Ishikawa (cell line): ENCODE results near the gene SRPX.

Experiments
- CEBPB ChIP-seq: IDR thresholded peaks from 2 replicates; pipeline ENCODE4 v1.6.1; 2012
- CREB1 ChIP-seq: IDR thresholded peaks from 2 replicates; pipeline ENCODE4 v1.6.1; 2012; ENCODE audit warnings: low read depth
- EGR1 ChIP-seq: IDR thresholded peaks from 2 replicates; pipeline ENCODE4 v1.6.1; 2012
- EP300 ChIP-seq: IDR thresholded peaks from 2 replicates; pipeline ENCODE4 v1.6.1; 2012; ENCODE audit warnings: borderline replicate concordance
- FOXM1 ChIP-seq: IDR thresholded peaks from 2 replicates; pipeline ENCODE4 v1.6.1; 2012; ENCODE audit warnings: low read depth, borderline replicate concordance
- NFIC ChIP-seq: IDR thresholded peaks from 2 replicates; pipeline ENCODE4 v1.6.1; 2012
- RAD21 ChIP-seq: IDR thresholded peaks from 2 replicates; pipeline ENCODE4 v1.6.1; 2012; ENCODE audit warnings: low read depth
- TAF1 ChIP-seq: IDR thresholded peaks from 2 replicates; pipeline ENCODE4 v1.6.1; 2012; ENCODE audit warnings: low read depth, mild to moderate bottlenecking
- TCF12 ChIP-seq: IDR thresholded peaks from 2 replicates; pipeline ENCODE4 v1.6.1; 2012; ENCODE audit warnings: low read depth
- TEAD4 ChIP-seq: IDR thresholded peaks from 2 replicates; pipeline ENCODE4 v1.6.1; 2012
- YY1 ChIP-seq: IDR thresholded peaks from 2 replicates; pipeline ENCODE4 v1.6.1; 2012; ENCODE audit warnings: low read depth
- ZBTB7A ChIP-seq: IDR thresholded peaks from 2 replicates; pipeline ENCODE4 v1.6.1; 2012; ENCODE audit warnings: low read depth
- TF ChIP-seq, protein P1 (sequence below): IDR thresholded peaks from 2 replicates; pipeline ENCODE4 v1.6.1; 2012; ENCODE audit warnings: low read depth, mild to moderate bottlenecking
- TF ChIP-seq, protein P2 (sequence below): IDR thresholded peaks from 2 replicates; pipeline ENCODE4 v1.6.1; 2012
- TF ChIP-seq, protein P3 (sequence below): IDR thresholded peaks from 2 replicates; pipeline ENCODE4 v1.6.1; 2012

The SRPX gene

DNA sequence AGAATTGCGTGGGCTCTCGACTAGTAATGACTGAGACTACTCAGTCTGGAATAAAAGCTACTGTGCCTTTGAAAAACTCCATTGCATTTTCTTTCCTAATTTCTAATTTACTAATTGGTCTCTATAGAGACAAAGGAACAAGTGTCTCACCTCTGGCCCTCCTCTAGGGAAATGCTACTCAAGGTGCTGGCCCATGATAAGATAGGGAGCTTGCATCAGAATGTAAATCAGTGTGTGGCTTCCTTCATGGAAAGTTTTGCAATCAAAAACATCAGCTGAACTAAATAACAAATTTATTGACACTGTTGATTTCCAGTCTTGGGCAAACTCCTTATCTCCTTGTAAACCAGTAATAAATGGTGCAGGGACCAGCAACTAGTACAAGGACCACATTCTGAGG lies 81.8 kb downstream of the SRPX start:
- TF ChIP-seq TCF12 (no peak), CREB1 (no peak), FOXM1 (no peak), NFIC (no peak), TAF1 (no peak)
- TF ChIP-seq, protein P1, sequence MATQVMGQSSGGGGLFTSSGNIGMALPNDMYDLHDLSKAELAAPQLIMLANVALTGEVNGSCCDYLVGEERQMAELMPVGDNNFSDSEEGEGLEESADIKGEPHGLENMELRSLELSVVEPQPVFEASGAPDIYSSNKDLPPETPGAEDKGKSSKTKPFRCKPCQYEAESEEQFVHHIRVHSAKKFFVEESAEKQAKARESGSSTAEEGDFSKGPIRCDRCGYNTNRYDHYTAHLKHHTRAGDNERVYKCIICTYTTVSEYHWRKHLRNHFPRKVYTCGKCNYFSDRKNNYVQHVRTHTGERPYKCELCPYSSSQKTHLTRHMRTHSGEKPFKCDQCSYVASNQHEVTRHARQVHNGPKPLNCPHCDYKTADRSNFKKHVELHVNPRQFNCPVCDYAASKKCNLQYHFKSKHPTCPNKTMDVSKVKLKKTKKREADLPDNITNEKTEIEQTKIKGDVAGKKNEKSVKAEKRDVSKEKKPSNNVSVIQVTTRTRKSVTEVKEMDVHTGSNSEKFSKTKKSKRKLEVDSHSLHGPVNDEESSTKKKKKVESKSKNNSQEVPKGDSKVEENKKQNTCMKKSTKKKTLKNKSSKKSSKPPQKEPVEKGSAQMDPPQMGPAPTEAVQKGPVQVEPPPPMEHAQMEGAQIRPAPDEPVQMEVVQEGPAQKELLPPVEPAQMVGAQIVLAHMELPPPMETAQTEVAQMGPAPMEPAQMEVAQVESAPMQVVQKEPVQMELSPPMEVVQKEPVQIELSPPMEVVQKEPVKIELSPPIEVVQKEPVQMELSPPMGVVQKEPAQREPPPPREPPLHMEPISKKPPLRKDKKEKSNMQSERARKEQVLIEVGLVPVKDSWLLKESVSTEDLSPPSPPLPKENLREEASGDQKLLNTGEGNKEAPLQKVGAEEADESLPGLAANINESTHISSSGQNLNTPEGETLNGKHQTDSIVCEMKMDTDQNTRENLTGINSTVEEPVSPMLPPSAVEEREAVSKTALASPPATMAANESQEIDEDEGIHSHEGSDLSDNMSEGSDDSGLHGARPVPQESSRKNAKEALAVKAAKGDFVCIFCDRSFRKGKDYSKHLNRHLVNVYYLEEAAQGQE, result no peak

DNA sequence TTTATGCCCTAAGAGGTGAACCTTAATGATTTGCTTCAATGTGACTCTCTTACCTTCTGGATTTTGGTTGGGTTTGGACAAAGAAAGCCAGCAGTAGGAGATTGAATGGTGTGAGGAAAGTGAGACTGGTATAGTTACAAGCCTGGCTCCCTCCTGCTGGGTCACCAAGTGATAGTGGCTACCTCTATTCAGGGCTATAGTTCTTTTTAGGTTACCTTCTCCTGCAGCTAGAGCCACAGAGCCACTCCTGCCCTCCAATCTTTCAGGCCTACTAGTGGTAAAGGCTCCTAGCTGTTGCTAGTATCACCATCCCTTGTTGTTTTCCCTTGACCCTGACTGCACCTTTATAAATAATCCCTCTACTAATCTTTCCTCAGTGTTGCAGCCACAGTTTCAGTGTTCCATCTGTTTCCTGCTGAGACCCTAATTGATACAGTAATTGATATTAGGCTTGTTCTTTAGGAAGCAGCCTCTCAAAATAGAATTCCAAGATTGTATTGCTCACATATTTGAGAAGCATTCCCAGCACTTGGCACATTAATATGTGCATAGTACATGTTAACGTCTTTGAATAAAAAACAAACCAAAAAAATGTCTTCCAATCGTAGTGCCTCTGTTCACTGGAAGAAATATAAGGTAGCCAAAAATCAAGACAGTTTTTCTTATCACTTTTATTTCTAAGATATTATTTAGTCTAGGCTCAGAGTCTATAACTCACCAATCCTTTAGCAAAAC lies 82.3 kb downstream of the SRPX start:
- TF ChIP-seq CEBPB, result no peak
- TF ChIP-seq TCF12, result no peak
- TF ChIP-seq YY1, result no peak
- TF ChIP-seq EP300, result no peak
- TF ChIP-seq FOXM1, result no peak

DNA sequence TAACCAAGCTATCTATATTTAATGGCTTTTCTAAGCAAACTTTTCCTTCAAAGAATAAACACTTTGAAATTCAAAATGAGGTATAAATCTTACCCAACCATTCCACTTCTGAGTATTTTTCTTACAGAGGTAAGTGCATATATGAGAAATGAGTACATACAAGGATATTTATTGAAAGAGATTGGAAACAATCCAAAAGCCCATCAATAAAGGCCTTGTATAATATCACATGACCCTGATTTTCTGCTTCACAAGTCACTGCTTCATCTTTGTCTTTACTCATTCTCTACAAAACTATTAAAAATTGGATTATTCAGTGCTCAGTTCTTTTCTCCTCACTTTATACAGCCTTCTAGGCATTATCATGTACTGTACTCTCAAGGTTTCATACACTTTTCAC lies 91.3 kb downstream of the SRPX start:
- TF ChIP-seq ZBTB7A, result no peak

DNA sequence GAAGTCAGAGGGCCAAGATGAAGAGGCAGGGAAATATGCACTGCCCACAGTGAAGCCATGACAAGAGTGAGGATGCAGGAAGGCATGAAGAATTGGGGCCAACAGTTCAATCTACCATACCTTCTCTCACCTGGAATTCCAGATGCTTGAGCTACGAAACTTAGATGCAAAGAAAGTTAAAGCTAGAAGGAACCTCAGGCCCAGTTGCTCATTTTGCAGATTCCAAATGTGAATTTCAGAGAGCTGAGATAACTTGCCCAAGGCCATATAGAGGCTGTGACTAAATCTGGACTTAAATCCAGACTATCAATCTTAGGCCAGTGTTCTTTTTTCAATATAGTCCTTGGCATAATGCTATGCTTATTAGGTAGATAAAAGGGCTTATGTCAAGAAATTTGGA lies 92.7 kb downstream of the SRPX start:
- TF ChIP-seq EGR1 (no peak), CREB1 (no peak), TCF12 (no peak), NFIC (no peak), EP300 (no peak), TAF1 (no peak), FOXM1 (no peak), RAD21 (no peak), ZBTB7A (no peak), TEAD4 (no peak), YY1 (no peak)
- TF ChIP-seq, protein P2, sequence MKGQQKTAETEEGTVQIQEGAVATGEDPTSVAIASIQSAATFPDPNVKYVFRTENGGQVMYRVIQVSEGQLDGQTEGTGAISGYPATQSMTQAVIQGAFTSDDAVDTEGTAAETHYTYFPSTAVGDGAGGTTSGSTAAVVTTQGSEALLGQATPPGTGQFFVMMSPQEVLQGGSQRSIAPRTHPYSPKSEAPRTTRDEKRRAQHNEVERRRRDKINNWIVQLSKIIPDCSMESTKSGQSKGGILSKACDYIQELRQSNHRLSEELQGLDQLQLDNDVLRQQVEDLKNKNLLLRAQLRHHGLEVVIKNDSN, result no peak
- TF ChIP-seq, protein P3, sequence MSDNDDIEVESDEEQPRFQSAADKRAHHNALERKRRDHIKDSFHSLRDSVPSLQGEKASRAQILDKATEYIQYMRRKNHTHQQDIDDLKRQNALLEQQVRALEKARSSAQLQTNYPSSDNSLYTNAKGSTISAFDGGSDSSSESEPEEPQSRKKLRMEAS, result no peak

DNA sequence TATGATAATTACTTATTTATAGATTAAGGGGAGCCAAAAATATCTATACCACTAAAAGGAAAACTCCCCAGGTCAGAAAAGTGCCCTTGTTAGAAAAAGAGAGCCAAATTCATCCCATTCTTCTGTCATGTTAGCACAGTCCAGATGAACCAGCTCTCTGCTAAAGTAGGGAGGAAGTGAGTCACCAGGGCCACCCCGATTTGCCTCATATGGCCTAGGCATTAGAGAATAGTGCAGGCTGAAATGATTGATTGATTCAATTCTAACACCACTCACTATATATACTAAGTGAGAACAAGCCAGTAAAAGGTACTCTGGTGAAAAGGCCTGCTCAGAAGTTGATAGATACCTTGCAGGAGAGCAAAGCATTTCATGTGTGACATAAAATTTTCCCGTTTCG lies 94.5 kb downstream of the SRPX start:
- no peak for TF ChIP-seq EGR1
- TF ChIP-seq CREB1, result no peak
- TF ChIP-seq, protein P1, result no peak
- no peak for TF ChIP-seq NFIC
- no peak for TF ChIP-seq YY1
- no peak for TF ChIP-seq FOXM1
- no peak for TF ChIP-seq EP300

DNA sequence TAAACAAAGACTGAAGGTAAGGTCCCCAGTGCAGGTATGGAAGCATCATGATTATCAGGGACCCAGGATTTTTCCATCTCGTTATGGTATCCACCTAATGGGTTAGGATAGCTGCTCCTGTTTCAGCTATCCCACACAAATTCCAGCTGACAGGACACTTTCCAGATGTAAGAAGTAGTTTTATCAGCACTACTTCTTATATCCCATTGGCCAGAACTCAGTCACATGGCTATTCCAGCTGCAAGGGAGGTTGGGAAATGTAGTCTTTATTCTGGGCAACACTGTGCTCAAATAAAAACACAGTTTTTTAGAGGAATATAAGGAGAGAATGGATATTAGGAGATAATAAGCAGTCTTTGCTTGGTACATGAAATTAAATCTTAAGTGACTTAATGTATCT lies 96.7 kb downstream of the SRPX start:
- TF ChIP-seq TCF12, result no peak
- TF ChIP-seq, protein P2, result peak; percentile 82

DNA sequence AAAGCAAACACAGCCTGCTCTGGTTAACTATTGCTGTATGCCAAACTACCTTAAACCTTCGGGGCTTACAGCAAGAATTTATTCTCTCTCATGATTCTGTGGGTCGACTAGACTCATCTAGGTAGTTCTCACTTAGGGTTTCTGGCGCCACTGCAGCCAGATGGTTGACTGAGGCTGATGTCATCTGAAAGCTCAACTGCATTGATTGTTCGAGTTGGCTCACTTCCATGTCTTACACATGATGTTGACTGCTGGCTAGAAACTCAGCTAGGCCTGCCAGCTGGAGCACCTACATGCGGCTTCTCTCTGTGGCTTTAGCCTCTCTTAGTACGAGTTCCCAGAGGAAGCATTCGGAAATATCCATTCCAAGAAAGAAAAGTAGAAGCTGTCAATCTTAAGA lies 103.2 kb downstream of the SRPX start:
- TF ChIP-seq EP300, result no peak
- TF ChIP-seq RAD21, result no peak
- TF ChIP-seq, protein P1, result no peak
- TF ChIP-seq CEBPB, result no peak
- no peak for TF ChIP-seq NFIC
- TF ChIP-seq CREB1, result no peak
- no peak for TF ChIP-seq TCF12
- TF ChIP-seq, protein P3, result no peak
- TF ChIP-seq EGR1, result no peak
- TF ChIP-seq, protein P2, result no peak
- TF ChIP-seq TAF1, result no peak
- no peak for TF ChIP-seq TEAD4
- TF ChIP-seq ZBTB7A, result no peak
- TF ChIP-seq YY1, result no peak
- no peak for TF ChIP-seq FOXM1
